HepG2 (cell line): ENCODE results near the gene ENO3.

ENCODE experiments used
- ELF1 ChIP-seq: sonication (generic); formaldehyde crosslinking; IDR thresholded peaks from 2 replicates; pipeline ENCODE4 v1.4.0; 2020; ENCODE audit warnings: missing genetic modification reagents
- EZH2 ChIP-seq: conservative IDR thresholded peaks from 2 replicates; pipeline ENCODE4 v1.6.1; 2012; ENCODE audit warnings: mild to moderate bottlenecking, low read depth, low read length, moderate library complexity
- FOXM1 ChIP-seq: sonication (generic); formaldehyde crosslinking; IDR thresholded peaks from 2 replicates; pipeline ENCODE4 v1.5.0; 2020; ENCODE audit warnings: missing genetic modification reagents
- HNRNPL ChIP-seq: fragments of 200-400 bp; formaldehyde crosslinking; IDR thresholded peaks from 2 replicates; pipeline ENCODE4 v1.6.1; 2017; ENCODE audit warnings: mild to moderate bottlenecking, low read depth, low read length
- SNAI1 ChIP-seq: sonication (generic); formaldehyde crosslinking; IDR thresholded peaks from 2 replicates; pipeline ENCODE4 v1.5.0; 2020; ENCODE audit warnings: mild to moderate bottlenecking, missing genetic modification reagents, borderline replicate concordance
- ZFX ChIP-seq: sonication (generic); formaldehyde crosslinking; IDR thresholded peaks from 2 replicates; pipeline ENCODE4 v1.4.0; 2020; ENCODE audit warnings: mild to moderate bottlenecking, low read depth, missing genetic modification reagents, moderate library complexity
- ZNF12 ChIP-seq: sonication (generic); formaldehyde crosslinking; IDR thresholded peaks from 2 replicates; pipeline ENCODE4 v1.5.0; 2020; ENCODE audit warnings: missing genetic modification reagents
- ZNF121 ChIP-seq: sonication (generic); formaldehyde crosslinking; IDR thresholded peaks from 2 replicates; pipeline ENCODE4 v1.5.0; 2020; ENCODE audit warnings: mild to moderate bottlenecking, missing genetic modification reagents
- ZNF317 ChIP-seq: sonication (generic); formaldehyde crosslinking; IDR thresholded peaks from 2 replicates; pipeline ENCODE4 v1.5.0; 2020; ENCODE audit warnings: mild to moderate bottlenecking, missing genetic modification reagents
- TF ChIP-seq, protein P1 (sequence below): sonication (generic); formaldehyde crosslinking; IDR thresholded peaks from 2 replicates; pipeline ENCODE4 v1.5.0; 2020; ENCODE audit warnings: mild to moderate bottlenecking, missing genetic modification reagents, moderate library complexity
- TF ChIP-seq, protein P2 (sequence below): sonication (generic); formaldehyde crosslinking; IDR thresholded peaks from 2 replicates; pipeline ENCODE4 v1.4.0; 2020; ENCODE audit warnings: missing genetic modification reagents

DNA sequence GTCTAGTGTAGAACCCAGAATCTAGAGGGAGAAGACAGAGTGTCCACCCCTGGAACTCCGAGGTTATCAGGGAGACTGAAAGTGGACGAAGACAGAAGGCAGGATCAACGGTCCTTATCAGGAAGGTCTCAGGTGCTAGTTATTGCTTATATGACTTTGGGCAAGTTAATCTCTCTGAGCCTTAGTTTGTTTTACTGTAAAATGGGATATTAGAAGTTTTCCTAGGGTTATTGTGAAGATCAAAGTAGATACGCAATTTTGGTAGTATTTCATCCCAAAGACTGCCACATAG is 9.7 kb upstream of the ENO3 start:
- TF ChIP-seq FOXM1 (no peak), ZFX (no peak), EZH2 (no peak), HNRNPL (no peak), ZNF317 (no peak), SNAI1 (CRISPR knock-in tag) (no peak), ELF1 (CRISPR knock-in tag) (no peak), ZNF12 (CRISPR knock-in tag) (no peak), ZNF121 (CRISPR knock-in tag) (no peak)
- TF ChIP-seq, protein P1, sequence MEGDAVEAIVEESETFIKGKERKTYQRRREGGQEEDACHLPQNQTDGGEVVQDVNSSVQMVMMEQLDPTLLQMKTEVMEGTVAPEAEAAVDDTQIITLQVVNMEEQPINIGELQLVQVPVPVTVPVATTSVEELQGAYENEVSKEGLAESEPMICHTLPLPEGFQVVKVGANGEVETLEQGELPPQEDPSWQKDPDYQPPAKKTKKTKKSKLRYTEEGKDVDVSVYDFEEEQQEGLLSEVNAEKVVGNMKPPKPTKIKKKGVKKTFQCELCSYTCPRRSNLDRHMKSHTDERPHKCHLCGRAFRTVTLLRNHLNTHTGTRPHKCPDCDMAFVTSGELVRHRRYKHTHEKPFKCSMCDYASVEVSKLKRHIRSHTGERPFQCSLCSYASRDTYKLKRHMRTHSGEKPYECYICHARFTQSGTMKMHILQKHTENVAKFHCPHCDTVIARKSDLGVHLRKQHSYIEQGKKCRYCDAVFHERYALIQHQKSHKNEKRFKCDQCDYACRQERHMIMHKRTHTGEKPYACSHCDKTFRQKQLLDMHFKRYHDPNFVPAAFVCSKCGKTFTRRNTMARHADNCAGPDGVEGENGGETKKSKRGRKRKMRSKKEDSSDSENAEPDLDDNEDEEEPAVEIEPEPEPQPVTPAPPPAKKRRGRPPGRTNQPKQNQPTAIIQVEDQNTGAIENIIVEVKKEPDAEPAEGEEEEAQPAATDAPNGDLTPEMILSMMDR (CRISPR knock-in tag), result no peak
- TF ChIP-seq, protein P2, sequence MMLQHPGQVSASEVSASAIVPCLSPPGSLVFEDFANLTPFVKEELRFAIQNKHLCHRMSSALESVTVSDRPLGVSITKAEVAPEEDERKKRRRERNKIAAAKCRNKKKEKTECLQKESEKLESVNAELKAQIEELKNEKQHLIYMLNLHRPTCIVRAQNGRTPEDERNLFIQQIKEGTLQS, result no peak
